Thyroid gland (tissue), 4 donors: ENCODE results near the gene FKBP1A.

Experiments used
- POLR2A ChIP-seq, 2 donors: fragments of 450-650 bp; IDR thresholded peaks; one replicate each; pipeline ENCODE4 v1.6.1; 2017; ENCODE audit warnings: antibody characterized with exemption in 2 of 2, mild to moderate bottlenecking in 2 of 2, moderate library complexity in 1 of 2
- TF ChIP-seq, protein P1 (sequence below), 6 experiments: fragments of 200-600 bp in 3 of 6; fragments of 450-650 bp in 3 of 6; sonication (generic) in 3 of 6; IDR thresholded peaks; one replicate each; pipeline ENCODE4 v1.5.1; 2016 to 2019; ENCODE audit warnings: antibody characterized with exemption in 6 of 6, mild to moderate bottlenecking in 2 of 6, inconsistent platforms in 1 of 6, moderate library complexity in 1 of 6

DNA sequence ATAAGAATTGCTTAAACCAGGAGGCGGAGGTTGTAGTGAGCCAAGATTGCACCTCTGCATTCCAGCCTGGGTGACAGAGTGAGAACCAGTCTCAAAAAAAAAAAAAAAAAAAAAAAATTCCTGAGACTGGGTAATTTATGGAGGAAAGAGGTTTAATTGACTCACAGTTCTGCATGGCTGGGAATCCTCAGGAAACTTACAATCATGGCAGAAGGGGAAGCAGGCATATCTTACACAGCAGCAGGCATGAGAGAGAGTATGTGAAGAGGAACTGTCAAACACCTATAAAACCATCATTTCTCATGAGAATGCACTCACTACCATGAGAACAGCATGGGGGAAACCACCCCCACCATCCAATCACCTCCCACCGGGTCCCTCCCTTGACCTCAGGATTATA is 1.8 kb upstream of the FKBP1A start:
- TF ChIP-seq, protein P1, sequence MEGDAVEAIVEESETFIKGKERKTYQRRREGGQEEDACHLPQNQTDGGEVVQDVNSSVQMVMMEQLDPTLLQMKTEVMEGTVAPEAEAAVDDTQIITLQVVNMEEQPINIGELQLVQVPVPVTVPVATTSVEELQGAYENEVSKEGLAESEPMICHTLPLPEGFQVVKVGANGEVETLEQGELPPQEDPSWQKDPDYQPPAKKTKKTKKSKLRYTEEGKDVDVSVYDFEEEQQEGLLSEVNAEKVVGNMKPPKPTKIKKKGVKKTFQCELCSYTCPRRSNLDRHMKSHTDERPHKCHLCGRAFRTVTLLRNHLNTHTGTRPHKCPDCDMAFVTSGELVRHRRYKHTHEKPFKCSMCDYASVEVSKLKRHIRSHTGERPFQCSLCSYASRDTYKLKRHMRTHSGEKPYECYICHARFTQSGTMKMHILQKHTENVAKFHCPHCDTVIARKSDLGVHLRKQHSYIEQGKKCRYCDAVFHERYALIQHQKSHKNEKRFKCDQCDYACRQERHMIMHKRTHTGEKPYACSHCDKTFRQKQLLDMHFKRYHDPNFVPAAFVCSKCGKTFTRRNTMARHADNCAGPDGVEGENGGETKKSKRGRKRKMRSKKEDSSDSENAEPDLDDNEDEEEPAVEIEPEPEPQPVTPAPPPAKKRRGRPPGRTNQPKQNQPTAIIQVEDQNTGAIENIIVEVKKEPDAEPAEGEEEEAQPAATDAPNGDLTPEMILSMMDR (IDR thresholded peaks at IDR 0.05), result no peak
- no peak for TF ChIP-seq POLR2A (IDR thresholded peaks at IDR 0.05)
